ENCODE data around the gene CDV3.
"Not testable (repeated sequence)": the region's sequence is repeated elsewhere in the genome, so short reads cannot be mapped to it uniquely, and the experiment has no call there.

CDV3 gene

DNA sequence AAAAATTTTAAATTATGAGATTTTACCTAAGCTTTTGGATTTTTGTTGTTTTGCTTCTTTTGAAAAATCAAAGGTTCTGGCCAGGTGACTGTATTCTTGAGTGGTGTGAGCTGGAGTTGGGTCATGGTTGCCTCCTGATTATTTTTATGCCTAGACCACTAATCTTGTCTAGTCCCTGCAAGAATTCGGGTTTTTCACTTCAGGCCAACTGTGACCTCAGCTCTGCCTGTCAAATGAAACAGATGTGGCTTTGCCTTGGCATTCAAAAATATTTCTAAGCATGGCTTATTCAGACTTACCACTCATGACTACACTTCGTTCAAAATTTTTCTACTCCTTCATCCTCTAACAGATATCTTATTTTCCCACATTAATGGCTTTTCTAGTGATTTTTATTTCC lies 25.4 kb upstream of the CDV3 start:
- no peak for TF ChIP-seq CTCF (IDR thresholded peaks at IDR 0.05; ENCODE audit: extremely low read depth, insufficient read depth, missing control alignments)
- DNase-seq (ENCODE audit: low spot score) = no peak
- in situ Hi-C loops (cut with MboI; ENCODE audit: low pct_unique_long_range_greater_than_20kb, low sequenced_read_pairs, unreplicated experiment) = no loop called here

- in situ Hi-C loops (cut with MboI; ENCODE audit: low pct_unique_long_range_greater_than_20kb, low sequenced_read_pairs, unreplicated experiment) = no loop called here
- TF ChIP-seq CTCF (IDR thresholded peaks at IDR 0.05; ENCODE audit: extremely low read depth, insufficient read depth, missing control alignments) = no peak
- DNase-seq (ENCODE audit: low spot score) = no peak
These were observed 23.9 kb upstream of the CDV3 start for GRCh38 chr3:133549565-133549964.

GRCh38 chr3:133551589-133551988 lies 21.9 kb upstream of the CDV3 start:
- in situ Hi-C loops (cut with MboI; ENCODE audit: low pct_unique_long_range_greater_than_20kb, low sequenced_read_pairs, unreplicated experiment); DNase-seq (ENCODE audit: low spot score): not testable (repeated sequence)

DNA sequence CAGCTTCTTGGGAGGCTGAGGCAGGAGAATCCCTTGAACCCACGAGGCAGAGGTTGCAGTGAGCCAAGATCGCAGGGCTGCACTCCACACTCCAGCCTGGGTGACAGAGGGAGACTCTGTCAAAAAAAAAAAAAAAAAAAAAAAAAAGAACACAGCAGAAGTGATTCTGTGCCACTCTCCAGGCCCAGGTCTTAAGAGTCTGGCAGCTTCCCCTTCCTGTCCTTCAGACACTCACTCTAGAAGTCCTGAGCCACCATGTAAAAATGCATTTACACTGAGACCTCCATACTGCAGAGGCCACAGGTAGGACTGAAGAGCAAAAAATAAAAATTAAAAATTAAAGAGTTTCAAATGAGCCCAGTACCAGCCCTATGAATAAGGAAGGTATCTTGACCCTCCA lies 11.8 kb upstream of the CDV3 start:
- TF ChIP-seq CTCF (IDR thresholded peaks at IDR 0.05; ENCODE audit: extremely low read depth, insufficient read depth, missing control alignments) = no peak
- in situ Hi-C loops (cut with MboI; ENCODE audit: low pct_unique_long_range_greater_than_20kb, low sequenced_read_pairs, unreplicated experiment) = no loop called here
- DNase-seq (ENCODE audit: low spot score) = no peak

DNA sequence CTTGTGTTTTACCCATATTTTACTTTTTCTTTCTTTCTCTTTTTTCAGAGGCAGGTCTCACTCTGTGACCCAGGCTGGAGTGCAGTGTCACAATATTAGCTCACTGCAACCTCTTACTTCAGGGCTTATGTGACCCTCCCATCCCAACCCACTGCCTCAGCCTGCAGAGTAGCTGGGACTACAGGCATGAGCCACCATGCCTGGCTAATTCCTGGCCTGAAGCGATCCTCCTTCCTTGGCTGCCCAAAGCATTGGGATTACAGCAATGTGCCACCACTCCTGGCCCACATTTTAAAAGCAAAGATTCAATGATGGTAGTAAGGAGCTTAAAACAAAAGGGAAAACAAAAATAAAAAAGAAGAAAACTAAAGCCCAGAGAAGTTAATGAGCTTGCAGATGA lies 11.1 kb upstream of the CDV3 start:
- no peak for TF ChIP-seq CTCF (IDR thresholded peaks at IDR 0.05; ENCODE audit: extremely low read depth, insufficient read depth, missing control alignments)
- no peak for DNase-seq (ENCODE audit: low spot score)

DNA sequence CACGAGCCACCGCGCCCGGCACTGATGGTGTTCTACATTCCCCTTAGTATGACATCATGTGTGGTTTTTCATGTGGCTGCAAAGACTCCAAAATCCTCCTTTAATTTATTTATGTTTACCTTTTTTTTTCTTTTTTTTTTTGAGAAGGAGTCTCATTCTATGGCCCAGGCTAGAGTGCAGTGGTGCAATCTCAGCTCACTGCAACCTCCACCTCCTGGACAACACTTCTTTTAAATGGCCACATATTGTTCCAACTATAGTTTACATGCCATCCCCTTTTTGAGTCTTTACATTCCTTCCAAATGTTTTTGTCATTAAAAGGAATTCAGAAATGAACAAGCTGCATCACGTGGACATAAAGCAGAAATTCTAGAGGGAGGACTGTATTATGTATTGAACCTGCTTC lies 10.3 kb upstream of the CDV3 start:
- no peak for TF ChIP-seq CTCF (IDR thresholded peaks at IDR 0.05; ENCODE audit: extremely low read depth, insufficient read depth, missing control alignments)
- no peak for DNase-seq (ENCODE audit: low spot score)
- in situ Hi-C loops (cut with MboI; ENCODE audit: low pct_unique_long_range_greater_than_20kb, low sequenced_read_pairs, unreplicated experiment) = no loop called here

More for the DNA sequence above, 11.1 kb upstream of the CDV3 start:
- in situ Hi-C loops (cut with MboI; ENCODE audit: low pct_unique_long_range_greater_than_20kb, low sequenced_read_pairs, unreplicated experiment) = no loop called here

- TF ChIP-seq CTCF (IDR thresholded peaks at IDR 0.05; ENCODE audit: extremely low read depth, insufficient read depth, missing control alignments) = no peak
- in situ Hi-C loops (cut with MboI; ENCODE audit: low pct_unique_long_range_greater_than_20kb, low sequenced_read_pairs, unreplicated experiment) = no loop called here
- no peak for DNase-seq (ENCODE audit: low spot score)
These were observed 9.7 kb upstream of the CDV3 start for GRCh38 chr3:133563816-133564215.

All from GM13977 (cell line).